ENCODE results near the gene SULT1C3.

SULT1C3 gene

GRCh38 chr2:108239786-108240185 lies at the start of gene SULT1C3:
SULT1C3 (plus strand) TSS chr2:108239968; CDS start chr2:108247195, 7,227 bp downstream.
- DNase-seq (ENCODE audit: low spot score) = no peak

DNA sequence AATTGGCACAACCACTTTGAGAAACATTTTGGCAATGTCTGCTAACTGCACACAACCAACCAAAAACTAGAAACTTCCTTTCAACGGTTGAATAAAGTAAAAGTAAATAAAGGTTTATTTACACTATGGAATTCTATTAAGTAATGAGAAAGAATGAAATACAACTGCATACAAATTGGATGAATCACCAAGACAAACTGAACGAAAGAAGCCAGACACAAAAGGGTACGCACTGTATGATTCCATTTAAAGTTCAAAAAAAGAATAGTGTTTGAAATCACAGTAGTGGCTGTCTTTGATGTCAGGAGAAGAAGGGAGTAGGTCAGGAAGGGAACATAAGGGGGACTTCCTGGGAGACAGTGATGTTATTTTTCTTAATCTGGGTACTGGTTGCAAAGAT lies 46.5 kb upstream of the SULT1C3 start:
- DNase-seq (ENCODE audit: low spot score) = no peak

DNA sequence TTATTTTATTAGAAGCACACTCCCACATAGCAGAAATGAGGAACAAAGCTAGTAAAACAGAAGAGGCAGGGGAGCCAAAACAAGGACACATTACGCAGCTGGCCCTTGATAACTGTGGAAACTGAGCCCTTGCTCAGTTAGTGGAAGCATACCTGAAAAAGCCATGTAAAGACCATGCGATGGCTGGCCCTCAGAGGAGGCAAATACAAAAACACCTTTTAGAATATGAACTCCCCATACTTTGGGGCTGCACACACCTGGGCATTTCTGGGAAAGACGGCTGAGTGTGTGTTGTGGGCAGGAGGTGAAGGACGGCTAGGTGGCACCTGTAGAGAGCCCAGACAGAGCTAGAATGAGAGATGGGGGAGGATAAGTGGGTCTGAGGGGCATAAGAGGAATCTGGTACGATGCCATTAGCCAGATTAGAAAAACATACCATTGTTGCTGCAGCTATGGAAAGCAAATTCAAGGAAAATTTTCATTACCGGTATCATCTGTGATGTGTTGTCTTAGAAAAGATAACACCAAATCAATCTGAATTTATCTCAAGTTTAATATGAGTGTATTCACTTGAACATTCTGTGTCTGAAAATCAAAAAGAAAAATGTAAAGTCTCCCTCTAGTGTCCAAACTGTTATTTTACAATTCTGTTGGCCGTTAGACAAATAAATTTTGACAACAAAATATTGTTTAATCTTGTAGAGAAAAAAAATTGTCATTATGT lies 45.2 kb upstream of the SULT1C3 start:
- no peak for DNase-seq (ENCODE audit: low spot score)

- no peak for DNase-seq (ENCODE audit: low spot score)
Observed at GRCh38 chr2:108195133-108195439, 44.7 kb upstream of the SULT1C3 start.

DNA sequence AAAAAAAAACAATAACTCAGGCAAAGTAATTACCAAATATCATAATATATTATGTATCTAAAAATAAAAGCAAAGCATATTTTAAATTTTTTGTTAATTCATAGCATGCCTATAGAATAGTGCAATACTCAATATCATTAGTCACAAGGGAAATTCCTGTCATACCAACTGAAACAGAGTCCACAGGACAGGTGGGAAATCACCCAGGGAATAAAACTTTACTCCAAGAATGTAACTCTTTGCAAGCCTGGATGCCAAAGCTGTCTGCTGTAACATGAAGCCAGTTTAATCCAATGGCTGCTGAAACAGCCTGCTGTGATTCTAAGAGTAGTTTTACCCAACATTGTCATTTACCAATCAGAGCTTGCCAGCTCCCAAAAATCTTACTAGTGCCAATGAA lies 40.0 kb upstream of the SULT1C3 start:
- no peak for DNase-seq (ENCODE audit: low spot score)

DNA sequence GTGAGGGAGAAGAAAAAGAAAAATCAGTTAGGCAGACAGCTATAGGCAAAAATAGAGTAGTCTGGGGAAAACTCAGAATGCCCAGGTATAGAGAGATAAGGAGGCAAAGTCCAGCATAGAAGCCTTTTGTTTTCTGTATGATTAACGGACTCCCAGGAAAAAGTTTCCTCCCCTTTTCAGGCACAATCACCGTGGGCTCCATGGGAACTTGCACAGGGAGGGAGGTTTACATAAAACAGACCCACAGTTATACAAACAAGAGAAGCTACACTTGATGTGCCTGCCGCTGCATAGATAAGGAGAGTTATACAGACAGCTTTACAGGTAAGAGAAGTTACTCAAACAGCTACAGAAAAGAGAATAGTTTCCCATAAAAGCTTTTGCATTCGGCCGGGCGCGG lies 39.2 kb upstream of the SULT1C3 start:
- no peak for DNase-seq (ENCODE audit: low spot score)

GRCh38 chr2:108212671-108213070 lies 27.1 kb upstream of the SULT1C3 start:
- no peak for DNase-seq (ENCODE audit: low spot score)

GRCh38 chr2:108215794-108216211 lies 24.0 kb upstream of the SULT1C3 start:
- DNase-seq (ENCODE audit: low spot score) = no peak

DNA sequence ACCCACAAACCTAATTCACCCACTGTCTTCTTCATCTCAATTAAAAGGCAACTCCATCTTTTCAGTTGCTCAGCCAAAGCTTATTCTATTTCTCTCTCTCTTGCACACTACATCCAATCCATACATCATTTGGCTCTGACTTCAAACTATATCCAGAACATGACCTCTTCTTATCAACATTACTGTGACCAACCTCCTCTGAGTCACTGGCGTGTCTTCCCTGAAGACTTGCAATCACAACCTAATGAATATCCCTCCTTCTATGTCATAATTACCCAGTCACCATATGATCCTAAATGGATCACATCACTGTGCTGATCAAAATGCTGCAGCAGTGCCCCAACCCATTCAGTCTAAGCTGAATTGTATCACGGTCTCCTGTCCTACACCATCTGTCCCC lies 22.6 kb upstream of the SULT1C3 start:
- DNase-seq (ENCODE audit: low spot score) = no peak

GRCh38 chr2:108219688-108220087 lies 20.1 kb upstream of the SULT1C3 start:
- no peak for DNase-seq (ENCODE audit: low spot score)

- no peak for DNase-seq (ENCODE audit: low spot score)
Observed at GRCh38 chr2:108220191-108220590, 19.6 kb upstream of the SULT1C3 start.

- no peak for DNase-seq (ENCODE audit: low spot score)
Observed at GRCh38 chr2:108220942-108221541, 18.7 kb upstream of the SULT1C3 start.

- no peak for DNase-seq (ENCODE audit: low spot score)
Observed at GRCh38 chr2:108222261-108222660, 17.5 kb upstream of the SULT1C3 start.

DNA sequence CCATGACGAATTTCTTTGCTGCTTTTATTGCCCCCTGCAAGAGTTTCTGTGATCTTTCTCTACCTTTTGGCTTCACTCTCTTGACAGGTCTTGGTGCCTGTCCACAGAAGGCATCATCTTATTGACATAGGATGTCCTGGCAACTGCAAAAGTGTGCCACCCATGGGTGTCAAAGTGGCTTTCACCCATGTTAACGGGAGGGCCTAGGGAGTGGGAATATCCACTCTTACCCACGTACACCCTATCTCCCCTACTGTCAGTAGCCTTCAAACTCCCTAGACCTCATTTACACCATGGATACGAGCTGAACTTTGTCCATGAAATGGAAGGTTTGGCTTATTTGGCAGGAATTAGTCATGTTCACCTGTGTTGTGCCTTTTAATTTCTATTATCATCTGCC lies 16.2 kb upstream of the SULT1C3 start:
- DNase-seq (ENCODE audit: low spot score) = no peak

- no peak for DNase-seq (ENCODE audit: low spot score)
Observed at GRCh38 chr2:108224022-108224421, 15.7 kb upstream of the SULT1C3 start.

- no peak for DNase-seq (ENCODE audit: low spot score)
Observed at GRCh38 chr2:108226564-108226963, 13.2 kb upstream of the SULT1C3 start.

- no peak for DNase-seq (ENCODE audit: low spot score)
Observed at GRCh38 chr2:108228006-108228405, 11.8 kb upstream of the SULT1C3 start.

DNA sequence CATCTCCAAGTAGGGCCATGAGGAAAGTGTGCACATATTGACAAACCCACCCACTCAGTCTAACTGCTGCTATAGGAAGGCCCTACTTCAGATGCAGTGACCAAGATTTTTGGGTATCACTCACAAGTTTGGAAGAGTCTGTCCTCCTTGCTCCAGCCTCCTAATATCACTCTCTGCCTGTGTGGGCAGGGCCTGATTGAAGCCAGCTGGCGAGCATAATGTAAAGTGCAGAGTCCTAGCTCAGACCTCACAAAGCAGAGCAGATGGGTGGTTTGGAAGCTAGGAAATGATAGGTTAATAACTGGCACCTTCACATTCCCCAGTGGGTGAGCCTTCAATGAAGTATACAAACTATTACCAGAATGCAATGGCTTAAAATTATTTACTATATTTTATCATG lies 11.2 kb upstream of the SULT1C3 start:
- no peak for DNase-seq (ENCODE audit: low spot score)

GRCh38 chr2:108229875-108230274 lies 9.9 kb upstream of the SULT1C3 start:
- DNase-seq (ENCODE audit: low spot score) = no peak

DNA sequence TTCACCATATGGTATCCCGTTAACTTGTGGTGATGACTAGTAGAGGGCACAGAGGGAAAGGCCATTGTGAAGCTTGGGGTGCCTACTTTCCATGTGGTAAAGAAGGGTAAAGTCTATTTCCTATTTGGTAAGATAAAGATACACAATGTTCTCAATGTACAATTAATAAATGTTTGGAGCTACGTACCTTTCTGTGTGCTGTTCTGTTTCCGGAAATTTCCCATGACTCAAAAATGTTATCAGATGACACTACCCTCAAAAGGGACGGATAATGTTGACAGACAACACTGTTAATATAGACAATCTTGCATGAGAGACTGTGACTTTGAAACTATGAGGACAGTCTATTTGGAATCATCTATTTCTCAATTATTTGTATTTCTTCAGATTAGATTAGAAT lies 4.2 kb upstream of the SULT1C3 start:
- no peak for DNase-seq (ENCODE audit: low spot score)

DNA sequence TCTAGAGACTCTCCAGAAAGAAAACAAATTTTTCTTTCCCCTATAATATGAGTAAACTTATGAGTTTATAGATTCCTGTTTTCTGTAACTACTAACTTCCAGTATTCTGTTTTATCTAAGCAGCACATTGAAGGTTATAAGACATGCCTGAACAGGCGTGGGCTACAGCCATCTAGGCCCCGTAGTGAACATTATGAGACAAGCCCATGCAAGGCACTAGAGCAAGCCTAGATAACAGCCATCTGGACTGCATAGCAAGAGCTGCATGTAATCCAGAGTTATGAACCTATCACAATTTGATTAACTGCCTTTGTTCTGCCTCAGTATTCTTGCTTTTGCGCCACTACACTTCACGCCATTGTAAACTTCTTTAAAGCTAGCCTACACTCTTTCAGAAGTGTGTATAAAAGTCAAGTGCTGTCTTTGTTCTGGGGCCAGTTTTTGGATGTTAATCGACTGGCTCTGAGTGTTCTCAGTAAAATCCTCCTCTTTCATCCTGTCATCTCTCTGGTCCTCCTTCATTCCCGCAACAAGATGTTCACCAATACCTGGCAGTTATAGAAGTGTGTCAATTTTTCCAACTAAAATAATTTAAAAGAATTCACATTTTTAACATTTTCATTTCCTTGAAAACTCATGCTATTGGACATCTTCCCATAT lies 3.0 kb upstream of the SULT1C3 start:
- no peak for DNase-seq (ENCODE audit: low spot score)

DNA sequence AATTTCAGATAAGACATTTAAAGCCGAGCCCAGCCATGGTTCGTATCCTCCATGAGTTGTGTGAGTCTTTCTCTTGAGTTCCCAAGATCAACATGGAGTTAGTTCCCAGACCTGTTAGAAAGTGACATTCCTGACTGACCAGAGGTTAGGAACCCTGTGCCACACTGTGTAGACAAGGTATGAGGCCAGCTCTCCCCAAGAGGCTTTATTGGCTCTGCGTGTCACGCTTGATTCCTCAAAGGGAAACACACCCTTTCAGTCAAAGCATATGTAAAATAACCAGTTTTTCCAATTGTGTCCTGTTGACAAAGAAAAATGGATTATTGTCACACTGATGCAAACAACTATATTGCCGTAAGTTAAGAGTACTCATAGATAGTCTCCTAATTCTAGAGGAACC lies 1.2 kb downstream of the SULT1C3 start:
- no peak for DNase-seq (ENCODE audit: low spot score)

GRCh38 chr2:108243566-108243965 lies 3.8 kb downstream of the SULT1C3 start:
- DNase-seq (ENCODE audit: low spot score) = no peak
